D721Med (cell line): Measurements from ENCODE around the gene DAZAP1.
"Not testable (repeated sequence)": the region's sequence is repeated elsewhere in the genome, so short reads cannot be mapped to it uniquely, and the experiment has no call there.

Experiments
- DNase-seq: peaks from one replicate; pipeline ENCODE4 v3.0.0; 2011; ENCODE audit warnings: low spot score; ENCODE audit not compliant: insufficient read length
- FAIRE-seq: peaks from 2 replicates; lab custom pipeline; 2011; peaks lifted over from hg19 to GRCh38; lab: Jason Lieb, UNC
- CTCF ChIP-seq: IDR thresholded peaks from 2 replicates; pipeline ENCODE4 v1.5.1; 2012; ENCODE audit warnings: mild to moderate bottlenecking, control low read depth; ENCODE audit not compliant: insufficient read depth; ENCODE audit errors: missing control alignments

The DAZAP1 gene

GRCh38 chr19:1437609-1438008 is 30.2 kb downstream of the DAZAP1 start:
- DNase-seq (no peak), FAIRE-seq (no peak)
- TF ChIP-seq CTCF: no peak

- TF ChIP-seq CTCF: peak; percentile 95
- FAIRE-seq (no peak), DNase-seq (peak; percentile 98)
These were observed 30.9 kb downstream of the DAZAP1 start, which contains the start of gene RPS15 for GRCh38 chr19:1438035-1438932. RPS15 (plus strand) TSS chr19:1438396; CDS start chr19:1438426, 30 bp downstream.

GRCh38 chr19:1438933-1439354 is 31.6 kb downstream of the DAZAP1 start:
- no peak for DNase-seq
- no peak for TF ChIP-seq CTCF
- no peak for FAIRE-seq

GRCh38 chr19:1439525-1440417 is 32.4 kb downstream of the DAZAP1 start:
- FAIRE-seq, DNase-seq: not testable (repeated sequence)

- DNase-seq: no peak
- no peak for TF ChIP-seq CTCF
- FAIRE-seq: no peak
These were observed 33.0 kb downstream of the DAZAP1 start for GRCh38 chr19:1440418-1440801.

GRCh38 chr19:1441022-1441426 is 33.6 kb downstream of the DAZAP1 start:
- DNase-seq (no peak), FAIRE-seq (no peak)
- no peak for TF ChIP-seq CTCF

- no peak for TF ChIP-seq CTCF
- no peak for DNase-seq
- FAIRE-seq: no peak
These were observed 34.5 kb downstream of the DAZAP1 start for GRCh38 chr19:1441677-1442438.
